ENCODE data around the gene CD300E.
"Not testable (repeated sequence)": the region's sequence is repeated elsewhere in the genome, so short reads cannot be mapped to it uniquely, and the experiment has no call there.

The CD300E gene

DNA sequence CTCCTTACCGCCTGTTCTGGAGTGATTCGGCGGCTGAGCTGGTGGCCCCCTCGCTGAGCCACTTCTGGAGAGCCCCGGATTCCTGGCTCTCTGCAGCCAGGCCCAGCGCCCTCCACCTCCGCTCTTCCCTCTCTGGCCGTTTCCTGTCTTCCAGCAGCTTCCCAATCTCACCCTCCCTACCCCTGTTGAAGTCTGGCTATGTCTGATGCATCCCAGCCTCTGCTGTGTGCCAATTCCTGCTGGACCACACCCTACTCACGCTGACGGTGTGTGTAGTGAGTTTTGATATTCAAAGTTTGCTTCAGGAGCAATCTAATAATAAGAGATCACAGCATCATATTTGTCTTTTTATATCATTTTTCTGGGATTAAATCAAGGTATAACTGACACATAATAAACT, 40.9 kb downstream of the CD300E start:
- no peaks in the 10 kb centered on the region for H3K36me3 ChIP-seq (ENCODE audit: control insufficient read depth, insufficient read depth, low read length)
- H3K27me3 ChIP-seq (ENCODE audit: control insufficient read depth, insufficient read depth, low read length) = no peaks in the 10 kb centered on the region

DNA sequence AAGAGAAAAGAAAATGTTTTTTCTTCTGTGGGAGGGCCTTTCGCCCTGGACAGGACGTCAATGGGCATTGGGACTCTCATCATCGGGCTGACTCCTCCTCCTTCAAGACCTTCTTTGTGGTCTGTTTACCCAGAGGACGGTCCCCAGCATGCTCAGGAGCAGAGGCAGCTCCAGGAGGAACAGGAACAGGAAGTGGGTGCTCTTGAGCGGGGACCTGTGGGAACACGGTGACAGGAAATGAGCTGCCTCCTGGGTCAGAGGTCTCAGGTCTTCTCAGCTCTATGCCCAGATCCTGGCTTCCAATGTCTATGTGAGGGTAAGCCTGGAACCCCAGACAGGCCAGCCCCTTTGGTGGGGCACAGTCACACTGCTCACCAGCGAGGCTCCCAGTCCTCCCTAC, 43.6 kb downstream of the CD300E start:
- H3K27me3 ChIP-seq (ENCODE audit: control insufficient read depth, insufficient read depth, low read length) = no peaks in the 10 kb centered on the region
- no peaks in the 10 kb centered on the region for H3K9me3 ChIP-seq (ENCODE audit: control insufficient read depth, insufficient read depth, low read length)
- no peaks in the 10 kb centered on the region for H3K4me1 ChIP-seq (ENCODE audit: control insufficient read depth, insufficient read depth, low read length)
- no peak overlapping the region for H3K27ac ChIP-seq (ENCODE audit: low read depth, low read length)
- no peak overlapping the region for H3K4me3 ChIP-seq (ENCODE audit: low read depth, low read length)
- H3K36me3 ChIP-seq (ENCODE audit: control insufficient read depth, insufficient read depth, low read length) = no peaks in the 10 kb centered on the region
- no peak overlapping the region for H3K9ac ChIP-seq (ENCODE audit: low read depth, low read length)

More for the DNA sequence above, 40.9 kb downstream of the CD300E start:
- H3K9me3 ChIP-seq (ENCODE audit: control insufficient read depth, insufficient read depth, low read length) = no peaks in the 10 kb centered on the region
- H3K9ac ChIP-seq (ENCODE audit: low read depth, low read length) = no peak overlapping the region
- no peak overlapping the region for H3K4me3 ChIP-seq (ENCODE audit: low read depth, low read length)
- no peak overlapping the region for H3K27ac ChIP-seq (ENCODE audit: low read depth, low read length)
- H3K4me1 ChIP-seq (ENCODE audit: control insufficient read depth, insufficient read depth, low read length) = no peaks in the 10 kb centered on the region

DNA sequence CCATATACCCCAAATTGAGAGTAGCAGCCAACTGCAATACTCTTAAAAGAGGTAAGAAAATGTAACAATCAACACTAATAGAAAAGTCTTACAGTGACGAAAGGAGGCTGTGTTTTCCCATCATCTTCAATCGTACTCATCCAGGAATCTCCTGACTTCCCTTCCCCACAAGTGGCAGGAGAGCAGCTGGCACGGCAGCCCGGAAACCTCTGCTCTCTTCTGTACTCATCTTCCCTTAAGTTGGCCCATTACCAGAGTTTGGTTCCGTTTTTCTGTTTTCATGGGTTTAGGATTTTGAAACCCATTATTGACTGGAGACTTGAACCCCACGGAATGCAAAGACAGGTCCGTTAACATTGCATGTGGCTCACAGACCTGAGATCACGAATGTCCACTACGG, 44.6 kb downstream of the CD300E start:
- H3K27me3 ChIP-seq (ENCODE audit: control insufficient read depth, insufficient read depth, low read length) = no peaks in the 10 kb centered on the region
- no peak overlapping the region for H3K4me3 ChIP-seq (ENCODE audit: low read depth, low read length)
- H3K4me1 ChIP-seq (ENCODE audit: control insufficient read depth, insufficient read depth, low read length) = no peaks in the 10 kb centered on the region
- H3K27ac ChIP-seq (ENCODE audit: low read depth, low read length) = no peak overlapping the region
- no peaks in the 10 kb centered on the region for H3K36me3 ChIP-seq (ENCODE audit: control insufficient read depth, insufficient read depth, low read length)
- no peaks in the 10 kb centered on the region for H3K9me3 ChIP-seq (ENCODE audit: control insufficient read depth, insufficient read depth, low read length)
- H3K9ac ChIP-seq (ENCODE audit: low read depth, low read length) = no peak overlapping the region

DNA sequence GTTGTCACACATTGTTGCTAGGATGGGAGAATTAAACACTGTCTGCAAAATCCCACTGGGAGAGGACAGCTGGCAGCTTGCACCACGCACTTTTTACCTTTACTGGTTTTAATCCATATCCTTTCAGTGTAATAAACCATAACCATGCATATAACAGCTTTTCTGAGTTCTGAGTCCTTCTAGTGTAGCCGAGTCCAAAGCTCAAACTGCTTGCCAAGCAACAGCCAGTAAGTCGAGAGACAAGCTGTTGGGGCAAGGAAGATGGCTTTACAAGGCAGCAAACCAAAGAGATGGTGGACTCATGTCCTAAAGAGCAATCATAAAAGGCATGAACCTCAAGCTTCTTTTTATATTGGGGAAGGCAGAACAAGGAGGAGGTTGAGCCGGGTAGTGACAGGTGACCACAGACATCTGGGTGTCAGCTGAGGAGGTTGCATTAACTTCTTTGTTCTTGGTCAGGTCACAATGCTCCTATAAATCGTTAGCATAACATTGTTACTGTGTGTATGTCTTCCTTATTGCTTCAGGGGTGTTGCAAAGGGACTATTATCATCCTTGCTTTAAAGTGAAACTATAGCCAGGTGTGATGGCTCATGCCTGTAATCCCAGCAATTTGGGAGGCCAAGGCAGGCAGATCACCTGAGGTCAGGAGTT, 48.9 kb downstream of the CD300E start:
- Histone ChIP-seq H3K4me3 (ENCODE audit: low read depth, low read length) (no peak overlapping the region), H3K27ac (ENCODE audit: low read depth, low read length) (no peak overlapping the region), H3K36me3 (ENCODE audit: control insufficient read depth, insufficient read depth, low read length) (no peaks in the 10 kb centered on the region), H3K9me3 (ENCODE audit: control insufficient read depth, insufficient read depth, low read length) (no peaks in the 10 kb centered on the region), H3K9ac (ENCODE audit: low read depth, low read length) (no peak overlapping the region), H3K4me1 (ENCODE audit: control insufficient read depth, insufficient read depth, low read length) (no peaks in the 10 kb centered on the region), H3K27me3 (ENCODE audit: control insufficient read depth, insufficient read depth, low read length) (no peaks in the 10 kb centered on the region)

DNA sequence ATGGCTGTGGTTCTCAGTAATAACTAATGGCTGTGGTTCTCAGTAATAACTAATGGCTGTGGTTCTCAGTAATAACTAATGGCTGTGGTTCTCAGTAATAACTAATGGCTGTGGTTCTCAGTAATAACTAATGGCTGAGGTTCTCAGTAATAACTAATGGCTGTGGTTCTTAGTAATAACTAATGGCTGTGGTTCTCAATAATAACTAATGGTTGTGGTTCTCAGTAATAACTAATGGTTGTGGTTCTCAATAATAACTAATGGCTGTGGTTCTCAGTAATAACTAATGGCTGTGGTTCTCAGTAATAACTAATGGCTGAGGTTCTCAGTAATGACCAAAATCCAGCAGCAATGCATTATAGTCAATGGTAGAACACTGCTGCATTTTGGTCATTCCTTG, 49.9 kb downstream of the CD300E start:
- H3K27ac ChIP-seq (ENCODE audit: low read depth, low read length); H3K36me3 ChIP-seq (ENCODE audit: control insufficient read depth, insufficient read depth, low read length); H3K9me3 ChIP-seq (ENCODE audit: control insufficient read depth, insufficient read depth, low read length); H3K4me3 ChIP-seq (ENCODE audit: low read depth, low read length); H3K9ac ChIP-seq (ENCODE audit: low read depth, low read length); H3K4me1 ChIP-seq (ENCODE audit: control insufficient read depth, insufficient read depth, low read length); H3K27me3 ChIP-seq (ENCODE audit: control insufficient read depth, insufficient read depth, low read length): not testable (repeated sequence)

DNA sequence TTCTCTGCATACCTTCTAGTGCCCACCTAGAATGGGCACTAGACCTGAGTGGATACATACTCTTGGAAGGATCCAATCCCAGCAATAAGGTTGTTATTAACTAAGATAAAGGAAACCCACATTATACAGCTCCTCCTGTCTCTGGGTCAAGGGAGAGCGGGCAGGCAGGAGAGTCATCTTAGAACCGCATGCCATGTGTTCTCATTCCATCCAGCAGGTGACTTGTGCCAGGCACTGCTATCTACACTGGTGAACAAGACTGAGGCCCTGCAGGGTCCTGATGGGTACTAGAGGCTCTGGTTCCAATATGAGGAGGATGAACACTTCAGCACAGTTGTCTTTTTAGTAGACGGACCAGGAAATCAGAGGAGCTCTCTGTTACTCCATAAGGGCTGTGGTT, 50.4 kb downstream of the CD300E start:
- Histone ChIP-seq H3K27me3 (ENCODE audit: control insufficient read depth, insufficient read depth, low read length) (no peaks in the 10 kb centered on the region), H3K4me1 (ENCODE audit: control insufficient read depth, insufficient read depth, low read length) (no peaks in the 10 kb centered on the region), H3K27ac (ENCODE audit: low read depth, low read length) (no peak overlapping the region), H3K9ac (ENCODE audit: low read depth, low read length) (no peak overlapping the region), H3K4me3 (ENCODE audit: low read depth, low read length) (no peak overlapping the region), H3K36me3 (ENCODE audit: control insufficient read depth, insufficient read depth, low read length) (no peaks in the 10 kb centered on the region), H3K9me3 (ENCODE audit: control insufficient read depth, insufficient read depth, low read length) (no peaks in the 10 kb centered on the region)

DNA sequence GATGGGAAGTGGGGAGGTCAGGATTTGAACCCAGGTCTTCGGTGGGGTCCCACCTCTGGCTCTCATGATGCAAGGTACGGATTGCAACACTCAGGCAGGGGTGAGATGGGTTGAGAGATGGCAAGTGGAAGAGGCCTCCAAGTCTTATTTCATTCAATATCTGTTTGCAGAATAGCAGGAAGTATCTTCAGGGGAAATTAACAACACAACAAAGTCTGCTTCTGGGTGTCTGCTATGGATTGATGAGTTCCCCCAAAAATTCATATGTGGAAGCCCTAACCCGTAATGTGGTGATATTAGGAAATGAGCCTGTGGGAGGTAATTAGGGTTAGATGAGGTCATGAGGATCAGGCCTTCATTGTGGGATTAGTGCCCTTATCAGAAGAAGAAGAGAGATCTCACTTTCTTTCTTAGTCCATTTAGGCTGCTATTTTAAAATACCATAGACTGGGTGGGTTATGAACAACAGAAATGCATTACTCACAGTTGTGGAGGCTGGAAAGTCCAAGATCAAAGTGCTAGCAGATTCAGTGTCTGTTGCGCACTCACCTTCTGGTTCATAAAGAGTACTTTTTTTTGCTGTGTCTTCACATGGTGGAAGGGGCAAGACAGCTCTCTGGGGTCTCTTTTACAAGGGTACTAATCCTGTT, 51.8 kb downstream of the CD300E start:
- no peak overlapping the region for H3K4me3 ChIP-seq (ENCODE audit: low read depth, low read length)
- H3K9ac ChIP-seq (ENCODE audit: low read depth, low read length) = no peak overlapping the region
- no peaks in the 10 kb centered on the region for H3K27me3 ChIP-seq (ENCODE audit: control insufficient read depth, insufficient read depth, low read length)
- no peaks in the 10 kb centered on the region for H3K9me3 ChIP-seq (ENCODE audit: control insufficient read depth, insufficient read depth, low read length)
- no peaks in the 10 kb centered on the region for H3K36me3 ChIP-seq (ENCODE audit: control insufficient read depth, insufficient read depth, low read length)
- H3K4me1 ChIP-seq (ENCODE audit: control insufficient read depth, insufficient read depth, low read length) = no peaks in the 10 kb centered on the region
- no peak overlapping the region for H3K27ac ChIP-seq (ENCODE audit: low read depth, low read length)

DNA sequence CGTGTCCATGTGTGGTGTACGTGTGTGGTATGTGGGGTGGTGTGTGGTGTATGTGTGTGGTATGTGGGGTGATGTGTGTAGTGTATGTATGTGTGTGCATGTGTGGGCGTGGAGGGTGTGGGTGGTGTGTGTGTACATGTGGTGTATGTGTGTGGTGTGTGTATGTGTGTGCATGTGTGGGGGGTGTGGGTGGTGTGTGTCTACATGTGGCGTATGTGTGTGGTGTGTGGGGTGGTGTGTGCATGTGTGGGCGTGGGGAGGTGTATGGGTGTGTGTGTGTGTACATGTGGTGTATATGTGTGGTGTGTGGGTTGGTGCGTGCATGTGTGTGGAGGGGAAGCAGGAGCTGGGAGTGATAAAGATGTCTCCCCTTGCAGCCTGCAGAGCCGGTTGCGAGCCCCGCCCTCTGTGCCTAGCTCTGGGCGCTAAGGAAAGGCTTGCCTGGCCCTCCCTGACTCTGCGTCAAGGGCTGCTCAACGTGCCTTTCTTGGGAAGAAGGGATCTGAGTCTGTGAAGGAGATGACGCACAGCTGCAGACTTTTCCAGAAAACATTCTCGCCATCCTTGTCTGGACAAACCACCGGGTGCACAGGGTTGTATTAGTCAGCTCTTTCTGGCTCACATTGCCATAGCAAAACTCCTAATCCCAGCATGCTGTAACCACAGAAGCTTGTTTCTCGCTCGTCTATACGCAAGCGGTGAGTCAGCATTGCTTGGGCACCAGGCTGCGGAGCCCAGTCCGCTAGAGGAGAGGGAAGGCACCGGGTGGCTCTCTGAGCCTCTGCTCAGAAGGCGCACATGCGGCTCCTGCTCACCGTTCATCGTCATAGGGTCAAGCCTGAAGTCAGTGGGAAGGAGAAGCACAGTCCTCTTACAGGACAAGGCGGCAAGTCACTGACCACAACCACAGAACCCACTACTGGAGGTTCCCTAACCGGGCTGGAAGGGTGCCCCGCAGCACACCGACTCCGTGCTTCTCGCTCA, 54.2 kb downstream of the CD300E start:
- Histone ChIP-seq H3K4me3 (ENCODE audit: low read depth, low read length) (no peak overlapping the region), H3K9me3 (ENCODE audit: control insufficient read depth, insufficient read depth, low read length) (no peaks in the 10 kb centered on the region), H3K36me3 (ENCODE audit: control insufficient read depth, insufficient read depth, low read length) (no peaks in the 10 kb centered on the region), H3K9ac (ENCODE audit: low read depth, low read length) (no peak overlapping the region), H3K4me1 (ENCODE audit: control insufficient read depth, insufficient read depth, low read length) (no peaks in the 10 kb centered on the region), H3K27ac (ENCODE audit: low read depth, low read length) (no peak overlapping the region), H3K27me3 (ENCODE audit: control insufficient read depth, insufficient read depth, low read length) (no peaks in the 10 kb centered on the region)

DNA sequence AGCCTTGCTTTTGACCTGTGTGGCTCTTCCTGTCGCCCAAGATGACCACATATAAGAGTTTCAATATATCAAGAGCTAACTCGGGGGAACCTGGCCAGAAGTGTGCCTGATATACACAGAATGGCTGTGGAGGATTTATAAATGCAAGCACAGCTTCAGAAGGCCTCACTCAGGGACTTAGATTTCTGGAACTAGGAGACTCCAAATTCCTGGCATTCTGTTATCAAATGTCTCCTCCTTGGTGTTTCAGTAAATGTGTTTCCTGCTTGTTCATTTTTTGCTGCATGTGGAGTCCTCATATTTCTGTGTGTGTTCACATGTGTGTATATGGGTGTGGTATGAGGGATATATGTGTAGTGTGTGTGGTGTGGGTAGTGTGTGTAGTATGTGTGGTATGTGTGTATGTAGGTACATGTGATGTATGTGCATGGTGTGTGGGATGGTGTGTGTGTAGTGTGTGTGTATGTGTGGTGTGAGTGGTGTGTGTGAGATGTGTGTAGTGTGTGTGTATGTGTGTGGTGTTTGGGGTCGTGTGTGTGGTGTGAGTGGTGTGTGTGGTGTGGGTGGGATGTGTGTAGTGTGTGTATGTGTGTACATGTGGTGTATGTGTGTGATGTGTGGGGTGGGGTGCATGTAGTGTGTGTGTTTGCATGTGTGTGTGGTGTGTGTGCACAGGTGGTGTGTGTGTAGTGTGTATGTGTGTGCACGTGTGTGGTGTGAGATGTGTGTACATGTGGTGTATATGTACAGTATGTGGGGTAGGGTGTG, 55.2 kb downstream of the CD300E start:
- no peaks in the 10 kb centered on the region for H3K36me3 ChIP-seq (ENCODE audit: control insufficient read depth, insufficient read depth, low read length)
- no peaks in the 10 kb centered on the region for H3K27me3 ChIP-seq (ENCODE audit: control insufficient read depth, insufficient read depth, low read length)
- no peak overlapping the region for H3K4me3 ChIP-seq (ENCODE audit: low read depth, low read length)
- no peak overlapping the region for H3K27ac ChIP-seq (ENCODE audit: low read depth, low read length)
- H3K9ac ChIP-seq (ENCODE audit: low read depth, low read length) = no peak overlapping the region
- H3K9me3 ChIP-seq (ENCODE audit: control insufficient read depth, insufficient read depth, low read length) = no peaks in the 10 kb centered on the region
- no peaks in the 10 kb centered on the region for H3K4me1 ChIP-seq (ENCODE audit: control insufficient read depth, insufficient read depth, low read length)

DNA sequence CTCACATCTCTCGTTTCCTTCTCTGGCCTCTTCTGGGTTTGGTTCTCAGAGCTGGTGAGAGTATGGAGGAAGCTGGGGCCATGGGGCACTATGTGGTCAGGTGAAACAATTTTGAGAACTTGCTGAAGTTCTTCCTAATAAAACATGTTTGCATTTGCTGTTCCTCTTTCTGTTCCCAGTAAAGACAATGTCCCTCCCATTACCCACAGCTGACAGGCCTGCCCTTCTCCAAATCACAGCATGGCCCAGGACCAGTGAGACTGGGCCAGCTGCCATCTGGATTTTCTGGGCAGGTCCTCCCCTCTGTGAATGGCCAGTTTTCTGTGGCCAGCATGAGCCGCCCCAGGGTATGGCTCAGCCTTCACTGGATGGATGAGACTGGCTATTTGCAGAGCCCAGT, 56.1 kb downstream of the CD300E start, which contains the start of gene CD300H:
CD300H (minus strand) TSS at position 113 of the 400 bp plus-strand sequence.
- H3K4me1 ChIP-seq (ENCODE audit: control insufficient read depth, insufficient read depth, low read length) = no peaks in the 10 kb centered on the region
- H3K9ac ChIP-seq (ENCODE audit: low read depth, low read length) = no peak within 1 kb of the TSS
- H3K4me3 ChIP-seq (ENCODE audit: low read depth, low read length) = no peak within 1 kb of the TSS
- H3K36me3 ChIP-seq (ENCODE audit: control insufficient read depth, insufficient read depth, low read length) = no peaks in the 10 kb centered on the region
- no peaks in the 10 kb centered on the region for H3K27me3 ChIP-seq (ENCODE audit: control insufficient read depth, insufficient read depth, low read length)
- no peak within 1 kb of the TSS for H3K27ac ChIP-seq (ENCODE audit: low read depth, low read length)
- no peaks in the 10 kb centered on the region for H3K9me3 ChIP-seq (ENCODE audit: control insufficient read depth, insufficient read depth, low read length)
